NCI-H2196 (cell line): ENCODE data around the gene AQP1.

Experiments
- DNase-seq: peaks from one replicate; lab custom pipeline; 2025; ENCODE audit not compliant: unreplicated experiment; lab: John Stamatoyannopoulos, UW

AQP1 gene

GRCh38 chr7:30905078-30906012, 6.3 kb upstream of the AQP1 start:
- no peak for DNase-seq

- no peak for DNase-seq
Observed at GRCh38 chr7:30906014-30906413, 5.6 kb upstream of the AQP1 start.

- DNase-seq: no peak
Observed at GRCh38 chr7:30906515-30907240, 5.0 kb upstream of the AQP1 start.

- DNase-seq: no peak
Observed at GRCh38 chr7:30907527-30908267, 4.0 kb upstream of the AQP1 start.

GRCh38 chr7:30908681-30909080, 3.0 kb upstream of the AQP1 start:
- DNase-seq: no peak

GRCh38 chr7:30909431-30909830, 2.2 kb upstream of the AQP1 start:
- DNase-seq: no peak

GRCh38 chr7:30910411-30911073, 1.1 kb upstream of the AQP1 start:
- DNase-seq: no peak

GRCh38 chr7:30911133-30911532, 520 bp upstream of the AQP1 start:
- no peak for DNase-seq

GRCh38 chr7:30912021-30912730, 523 bp downstream of the AQP1 start:
- no peak for DNase-seq

GRCh38 chr7:30912731-30912985, 1.0 kb downstream of the AQP1 start:
- no peak for DNase-seq

- DNase-seq: no peak
Observed at GRCh38 chr7:30912986-30913811, 1.5 kb downstream of the AQP1 start.

GRCh38 chr7:30913821-30914515, 2.3 kb downstream of the AQP1 start:
- DNase-seq: no peak

GRCh38 chr7:30914596-30914995, 2.9 kb downstream of the AQP1 start:
- no peak for DNase-seq

GRCh38 chr7:30915005-30915601, 3.5 kb downstream of the AQP1 start:
- DNase-seq: no peak

- no peak for DNase-seq
Observed at GRCh38 chr7:30915751-30916150, 4.1 kb downstream of the AQP1 start.

GRCh38 chr7:30916255-30916654, 4.6 kb downstream of the AQP1 start:
- DNase-seq: no peak

GRCh38 chr7:30916767-30917166, 5.1 kb downstream of the AQP1 start:
- DNase-seq: no peak

- no peak for DNase-seq
Observed at GRCh38 chr7:30917216-30917893, 5.7 kb downstream of the AQP1 start.
